CD14-positive monocyte (primary cell): Measurements from ENCODE around the gene MRGPRX4. TPM values are rescaled to one million over a fixed set of nuclear protein-coding genes. Genes with fewer than 3 reads are reported as not detected.

Experiments used
- DNase-seq, 3 donors: peaks; one replicate each; pipeline ENCODE4 v3.0.0-alpha.2; 2011 to 2022
- H2AFZ ChIP-seq: 2 replicates; pipeline ENCODE4 v1.6.0; 2012; ENCODE audit warnings: mild to moderate bottlenecking, low read depth, low read length, inconsistent platforms; ENCODE audit not compliant: insufficient read depth, poor library complexity, severe bottlenecking
- H3K27ac ChIP-seq, 2 donors: 1 replicate in 1 of 2; 2 replicates in 1 of 2; pipeline ENCODE4 v1.5.1; 2012 to 2013; ENCODE audit warnings: low read length in 2 of 2, control low read depth in 1 of 2, inconsistent platforms in 1 of 2, low read depth in 1 of 2, mild to moderate bottlenecking in 1 of 2
- H3K27me3 ChIP-seq, 2 donors: one replicate each; pipeline versions ENCODE4 v1.6.0 to v1.6.1; 2011 to 2013; ENCODE audit warnings: low read length in 2 of 2; ENCODE audit not compliant: control insufficient read depth in 2 of 2, insufficient read depth in 2 of 2
- H3K36me3 ChIP-seq, 2 donors: replicated peaks in 1 of 2; 1 replicate in 1 of 2; 2 replicates in 1 of 2; pipeline versions ENCODE4 v1.5.1 to v1.6.1; 2012 to 2013; ENCODE audit warnings: low read length in 2 of 2, control low read depth in 1 of 2, inconsistent platforms in 1 of 2, mild to moderate bottlenecking in 1 of 2; ENCODE audit not compliant: insufficient read depth in 2 of 2, control insufficient read depth in 1 of 2
- H3K4me1 ChIP-seq, 2 donors: 1 replicate in 1 of 2; 2 replicates in 1 of 2; pipeline versions ENCODE4 v1.5.1 to v1.6.1; 2012 to 2013; ENCODE audit warnings: low read length in 2 of 2, control low read depth in 1 of 2, inconsistent platforms in 1 of 2, mild to moderate bottlenecking in 1 of 2, moderate library complexity in 1 of 2; ENCODE audit not compliant: insufficient read depth in 2 of 2, control insufficient read depth in 1 of 2
- H3K4me2 ChIP-seq: replicated peaks from 2 replicates; pipeline ENCODE3; 2012; ENCODE audit warnings: low read length, moderate library complexity, mild to moderate bottlenecking; ENCODE audit not compliant: poor library complexity, severe bottlenecking; ENCODE audit errors: extremely low read depth
- H3K4me3 ChIP-seq, 3 experiments: fragments of 200-600 bp in 1 of 3; sonication (generic) in 1 of 3; replicated peaks in 1 of 3; 1 replicate in 2 of 3; 2 replicates in 1 of 3; pipeline ENCODE4 v1.5.1; 2011 to 2013; ENCODE audit warnings: low read length in 3 of 3, mild to moderate bottlenecking in 3 of 3, control low read depth in 2 of 3, low read depth in 2 of 3, inconsistent platforms in 1 of 3, moderate library complexity in 1 of 3
- H3K79me2 ChIP-seq: 2 replicates; pipeline ENCODE4 v1.6.0; 2012; ENCODE audit warnings: mild to moderate bottlenecking, control low read depth, inconsistent platforms, low read length, moderate library complexity; ENCODE audit not compliant: insufficient read depth
- H3K9ac ChIP-seq: 2 replicates; pipeline ENCODE4 v1.6.0; 2017; ENCODE audit warnings: low read length, mild to moderate bottlenecking; ENCODE audit not compliant: insufficient read depth, poor library complexity, severe bottlenecking
- H3K9me3 ChIP-seq, 2 donors: replicated peaks in 1 of 2; 1 replicate in 1 of 2; 2 replicates in 1 of 2; pipeline versions ENCODE4 v1.5.1 to v1.6.1; 2012 to 2013; ENCODE audit warnings: low read length in 2 of 2, control low read depth in 1 of 2; ENCODE audit not compliant: control insufficient read depth in 1 of 2, insufficient read depth in 1 of 2
- H4K20me1 ChIP-seq: 2 replicates; pipeline ENCODE4 v1.6.0; 2012; ENCODE audit warnings: mild to moderate bottlenecking, low read length, control low read depth, moderate library complexity; ENCODE audit not compliant: insufficient read depth
- H3K27ac Mint-ChIP-seq, 7 donors: one replicate each; pipeline ENCODE4 v1.8.0; 2020; ENCODE audit warnings: mild to moderate bottlenecking in 7 of 7, mixed read lengths in 7 of 7, moderate library complexity in 6 of 7, inconsistent platforms in 2 of 7
- H3K27me3 Mint-ChIP-seq, 3 donors: one replicate each; pipeline ENCODE4 v1.8.0; 2021 to 2022; ENCODE audit warnings: low read depth in 3 of 3, mild to moderate bottlenecking in 3 of 3, mixed read lengths in 3 of 3, moderate library complexity in 3 of 3, inconsistent platforms in 1 of 3
- H3K36me3 Mint-ChIP-seq, 2 donors: one replicate each; pipeline ENCODE4 v1.8.0; 2020; ENCODE audit warnings: mixed read lengths in 2 of 2, inconsistent platforms in 1 of 2, mild to moderate bottlenecking in 1 of 2
- H3K4me1 Mint-ChIP-seq: one replicate; pipeline ENCODE4 v1.8.0; 2020; ENCODE audit warnings: mild to moderate bottlenecking, mixed read lengths
- H3K4me3 Mint-ChIP-seq, 2 donors: one replicate each; pipeline ENCODE4 v1.8.0; 2020; ENCODE audit warnings: mild to moderate bottlenecking in 2 of 2, mixed read lengths in 2 of 2, moderate library complexity in 1 of 2
- H3K9me3 Mint-ChIP-seq, 7 donors: one replicate each; pipeline ENCODE4 v1.8.0; 2020 to 2022; ENCODE audit warnings: mixed read lengths in 7 of 7, mild to moderate bottlenecking in 6 of 7, moderate library complexity in 6 of 7, inconsistent platforms in 2 of 7
- CTCF ChIP-seq: fragments of 200-600 bp; IDR thresholded peaks from one replicate; pipeline ENCODE4 v1.8.0; 2022; ENCODE audit warnings: antibody characterized with exemption, mild to moderate bottlenecking
- WGBS: methylation state at CpG from one replicate; pipeline ENCODE4 v1.1.5; 2013; ENCODE audit warnings: missing lambda C conversion rate; ENCODE audit not compliant: insufficient coverage; 5-methylcytosine and 5-hydroxymethylcytosine counted together
- intact Hi-C, 2 donors: fragments of 100-400 bp; cut with micrococcal nuclease; formaldehyde crosslinking; loops; one replicate each; pipeline versions ENCODE4 v1.15.0 to v1.15.1; 2023
- polyA plus RNA-seq, 3 donors: library from polyadenylated mRNA; depleted of rRNA in 1 of 3; unstranded in 2 of 3; stranded (reverse) in 1 of 3; fragments of 300-500 nt in 2 of 3; fragments of >200 nt in 1 of 3; fragmentation: Illumina TruSeq in 2 of 3; gene quantifications; 1 replicate in 2 of 3; 2 replicates in 1 of 3; pipeline ENCODE4 v1.2.3, GENCODE V29; 2012 to 2021

The MRGPRX4 gene
- polyA plus RNA-seq, 3 donors: not detected

GRCh38 chr11:18145837-18146236 lies 26.8 kb upstream of the MRGPRX4 start:
- no peak overlapping the region for H3K4me3 Mint-ChIP-seq
- no peak for DNase-seq
- Histone ChIP-seq H3K9ac (no peak overlapping the region), H3K27me3 (peaks cover 0 to 9% of the 10 kb centered on the region in 2 donors), H3K9me3 (no peaks in the 10 kb centered on the region), H3K27ac (no peak overlapping the region), H3K4me2 (no peak overlapping the region), H3K36me3 (no peaks in the 10 kb centered on the region), H3K4me1 (no peaks in the 10 kb centered on the region), H3K4me3 (no peak overlapping the region), H2AFZ (no peak overlapping the region), H4K20me1 (no peaks in the 10 kb centered on the region), H3K79me2 (no peaks in the 10 kb centered on the region)
- peaks cover 0 to 4% (median 0%) of the 10 kb centered on the region in 7 donors for H3K9me3 Mint-ChIP-seq
- H3K4me1 Mint-ChIP-seq: no peaks in the 10 kb centered on the region
- WGBS: 54% methylated on average over 3 of the region's 3 CpGs
- no peak overlapping the region for H3K27ac Mint-ChIP-seq
- no peaks in the 10 kb centered on the region for H3K36me3 Mint-ChIP-seq
- peaks cover 6 to 14% (median 11%) of the 10 kb centered on the region in 3 donors for H3K27me3 Mint-ChIP-seq
- TF ChIP-seq CTCF: no peak
- intact Hi-C loops: no loop called here

DNA sequence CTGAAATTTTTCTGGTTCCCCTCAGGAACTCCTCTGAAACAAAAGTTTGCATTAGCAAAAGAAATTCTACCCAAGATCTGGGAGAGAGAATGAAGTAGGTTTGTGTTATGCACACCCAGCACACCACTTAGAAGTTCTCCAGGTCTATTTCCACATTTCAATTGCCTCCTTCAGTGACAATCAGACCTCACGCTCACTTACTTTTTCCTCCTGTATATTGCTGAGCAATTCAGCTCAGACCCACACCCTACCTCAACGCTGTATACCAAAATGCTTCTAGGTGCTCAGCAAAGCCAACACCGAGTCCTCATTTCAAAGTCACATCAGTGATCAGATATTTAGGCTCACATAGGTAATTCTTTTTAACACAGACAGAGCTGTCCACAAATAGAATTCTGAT lies 21.1 kb upstream of the MRGPRX4 start:
- Histone ChIP-seq H3K27me3 (peaks cover 0 to 2% of the 10 kb centered on the region in 2 donors), H3K79me2 (no peaks in the 10 kb centered on the region), H3K4me2 (no peak overlapping the region), H3K36me3 (no peaks in the 10 kb centered on the region), H3K4me3 (no peak overlapping the region), H3K9me3 (no peaks in the 10 kb centered on the region), H3K27ac (no peak overlapping the region), H2AFZ (no peak overlapping the region), H3K4me1 (no peaks in the 10 kb centered on the region), H4K20me1 (no peaks in the 10 kb centered on the region), H3K9ac (no peak overlapping the region)
- Mint-ChIP-seq H3K9me3 (peaks cover 0 to 5% (median 0%) of the 10 kb centered on the region in 7 donors), H3K27ac (peak overlapping the region in 1 of 7 donors; percentile 66), H3K27me3 (peaks cover 2 to 20% (median 19%) of the 10 kb centered on the region in 3 donors), H3K4me1 (no peaks in the 10 kb centered on the region), H3K4me3 (no peak overlapping the region), H3K36me3 (no peaks in the 10 kb centered on the region)
- DNase-seq: no peak
- no peak for TF ChIP-seq CTCF
- 91% methylated on average over 2 of the region's 3 CpGs for WGBS
- intact Hi-C loops: no loop called here
